ENCODE data around the gene TOLLIP. TPM values are rescaled to one million over a fixed set of nuclear protein-coding genes. Genes with fewer than 3 reads are reported as not detected.
A peak's percentile ranks its signal among the peaks of the same experiment; 100 is the strongest.

Gene TOLLIP
- total and polyA plus RNA-seq, 9 of the 15 experiments (the other 6 are each of a cell fraction or from before 2014, with no cell fraction given), result 0.23 to 22.8 (median 7.1) TPM

- ChIA-PET POLR2A (no interaction called here), CTCF (ENCODE audit: low intra/inter-chr PET ratio) (no interaction called here)
- Histone ChIP-seq H3K9me1 (ENCODE audit: control insufficient read depth, insufficient read depth, low read length) (peaks cover 8% of the 10 kb centered on the region), H3K9ac (ENCODE audit: insufficient read depth in 1 of 2, low read depth in 2 of 2, low read length in 2 of 2) (no peak overlapping the region; a peak in 1 of 4 replicates), H3K4me3 (no peak overlapping the region), H3K4me1 (replicated peaks in 1 of 2; ENCODE audit: control insufficient read depth in 2 of 2, insufficient read depth in 2 of 2, low read length in 2 of 2) (peaks cover 0 to 12% of the 10 kb centered on the region in 2 experiments; a peak in 2 of 5 replicates), H3K27ac (ENCODE audit: extremely low read depth, low read depth, low read length) (no peak overlapping the region), H3K36me3 (ENCODE audit: control insufficient read depth, insufficient read depth, low read length) (peaks cover 38% of the 10 kb centered on the region; the same call in 2 of the 3 replicates), H3K9me3 (replicated peaks; ENCODE audit: control insufficient read depth, insufficient read depth, low read depth, low read length) (no peaks in the 10 kb centered on the region), H4K20me1 (replicated peaks; ENCODE audit: control insufficient read depth, insufficient read depth, low read length) (no peaks in the 10 kb centered on the region), H3K27me3 (ENCODE audit: control insufficient read depth in 2 of 2, insufficient read depth in 2 of 2, low read length in 2 of 2) (no peaks in the 10 kb centered on the region), H2AFZ (ENCODE audit: low read depth, low read length) (no peak overlapping the region), H3K79me2 (ENCODE audit: control insufficient read depth, insufficient read depth, low read length) (no peaks in the 10 kb centered on the region), H3K4me2 (ENCODE audit: insufficient read depth, low read length) (no peak overlapping the region)
- ATAC-seq (no peak), DNase-seq (ENCODE audit: extremely low read depth in 1 of 4, low spot score in 3 of 4) (no peak), FAIRE-seq (no peak)
- WGBS (ENCODE audit: insufficient coverage, low coverage, missing lambda C conversion rate), result 89% methylated on average over 30 of the region's 40 CpGs
- no peak for TF ChIP-seq SIRT6 (IDR thresholded peaks at IDR 0.05; ENCODE audit: low read depth, low read length)
- TF ChIP-seq ZNF274 (IDR thresholded peaks at IDR 0.05; ENCODE audit: borderline replicate concordance, low read depth, low read length), result no peak
- no peak for TF ChIP-seq SNAPC5 (CRISPR knock-in tag; IDR thresholded peaks at IDR 0.05)
- TF ChIP-seq POLR2G (IDR thresholded peaks at IDR 0.05; ENCODE audit: low read depth, low read length), result peak; percentile 49
- TF ChIP-seq E2F4 (CRISPR knock-in tag; IDR thresholded peaks at IDR 0.05; ENCODE audit: low read depth), result no peak
- TF ChIP-seq ZNF449 (CRISPR knock-in tag; IDR thresholded peaks at IDR 0.05), result no peak
- no peak for TF ChIP-seq STAT5B (CRISPR knock-in tag; IDR thresholded peaks at IDR 0.05)
- intact Hi-C loops (cut with micrococcal nuclease), result no loop called here
- BruUV-seq (replicated peaks), result no TSS peak
- in situ Hi-C loops (cut with MboI), result no loop called here
Measured at GRCh38 chr11:1278766-1279673, 30.4 kb downstream of the TOLLIP start.

Measured in K562 (cell line).